Amniotic epithelial cell (primary cell): ENCODE results near the gene B3GALT5.
A peak's percentile ranks its signal among the peaks of the same experiment; 100 is the strongest.

Experiments
- DNase-seq: peaks from one replicate; pipeline ENCODE4 v3.0.0-alpha.2; 2010; ENCODE audit warnings: low read depth

B3GALT5 gene

DNA sequence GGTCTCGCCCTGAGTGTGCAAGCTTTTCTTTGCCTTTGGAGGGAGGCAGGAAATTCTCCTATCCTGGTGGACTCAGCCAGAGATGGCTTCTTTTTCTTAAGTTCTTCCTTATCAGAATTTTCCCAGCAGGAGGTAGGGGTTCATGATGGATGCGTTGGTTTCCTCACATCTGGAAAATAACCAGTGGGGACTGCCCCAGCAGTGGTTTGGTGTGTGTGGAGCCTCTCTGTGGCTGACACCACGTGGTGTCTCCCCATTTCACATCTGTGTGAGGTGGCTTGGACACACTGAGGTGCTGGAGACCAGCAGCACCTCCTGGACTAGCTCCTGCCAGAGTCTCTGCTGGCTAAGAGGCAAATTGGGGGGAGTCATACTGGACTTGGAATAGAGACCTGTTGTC lies 32.6 kb downstream of the B3GALT5 start:
- DNase-seq, result peak; percentile 22

GRCh38 chr21:39647476-39647875 lies 34.7 kb downstream of the B3GALT5 start:
- DNase-seq, result peak; percentile 90

GRCh38 chr21:39648879-39649278 lies 36.1 kb downstream of the B3GALT5 start:
- no peak for DNase-seq

DNA sequence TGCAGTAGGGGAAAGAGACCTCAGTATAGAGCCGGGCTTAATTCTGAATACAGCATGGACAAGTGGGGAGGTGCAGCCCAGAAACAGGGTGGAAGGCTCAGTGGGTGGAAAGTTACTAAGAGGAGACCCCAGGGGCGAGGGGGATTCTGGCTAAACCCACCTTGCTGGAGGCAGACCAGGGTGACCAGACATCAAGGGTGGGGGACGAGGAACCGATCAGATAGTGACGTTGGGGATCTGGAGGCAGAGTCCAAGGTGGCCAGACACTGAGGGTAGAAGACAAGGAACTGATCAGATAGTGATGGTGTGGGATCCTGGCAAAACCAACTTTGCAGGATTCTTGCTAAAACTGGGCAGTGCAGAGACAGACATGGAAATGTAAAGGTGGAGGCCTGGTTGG lies 36.8 kb downstream of the B3GALT5 start:
- no peak for DNase-seq

DNA sequence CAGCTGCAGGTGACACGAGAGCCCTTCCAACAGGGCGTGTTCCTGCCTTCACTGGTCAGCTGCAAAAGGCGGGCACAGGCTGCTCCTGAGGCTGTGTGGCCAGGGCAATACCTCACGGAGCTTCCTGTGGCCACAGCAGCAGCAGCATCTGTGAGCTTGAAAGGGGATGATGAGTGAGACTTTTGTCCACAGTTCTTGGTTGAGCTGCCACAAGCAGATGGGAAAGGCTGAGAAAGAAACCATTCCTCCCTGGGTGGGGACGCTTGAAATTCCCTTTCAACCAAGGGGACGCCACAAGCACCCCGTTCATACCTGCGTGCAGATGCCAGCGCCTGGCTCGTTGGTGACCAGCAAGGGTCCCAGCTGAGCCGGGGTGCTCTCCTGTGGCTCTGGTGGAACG lies 37.6 kb downstream of the B3GALT5 start:
- DNase-seq, result no peak

- no peak for DNase-seq
These were observed 38.1 kb downstream of the B3GALT5 start for GRCh38 chr21:39650801-39651200.

GRCh38 chr21:39651206-39651605 lies 38.5 kb downstream of the B3GALT5 start:
- DNase-seq, result peak; percentile 22

DNA sequence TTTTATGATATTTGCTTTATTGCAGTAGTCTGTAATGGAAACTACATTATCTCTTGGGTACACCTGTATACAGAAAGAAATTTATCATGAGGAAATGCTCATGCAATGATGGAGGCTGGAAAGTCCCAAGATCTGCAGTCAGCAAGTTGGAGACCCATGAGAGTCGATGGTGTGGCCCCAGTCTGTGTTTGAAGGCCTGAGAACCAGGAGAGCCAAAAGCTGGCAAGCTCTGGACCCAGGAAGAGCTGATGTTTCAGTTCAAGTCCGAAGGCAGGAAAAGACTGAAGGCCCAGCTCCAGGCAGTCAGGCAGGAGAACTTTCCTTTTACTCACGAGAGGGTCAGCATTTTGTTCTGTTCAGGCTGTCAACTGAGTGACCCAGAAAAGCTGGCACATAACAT lies 42.2 kb downstream of the B3GALT5 start:
- no peak for DNase-seq

DNA sequence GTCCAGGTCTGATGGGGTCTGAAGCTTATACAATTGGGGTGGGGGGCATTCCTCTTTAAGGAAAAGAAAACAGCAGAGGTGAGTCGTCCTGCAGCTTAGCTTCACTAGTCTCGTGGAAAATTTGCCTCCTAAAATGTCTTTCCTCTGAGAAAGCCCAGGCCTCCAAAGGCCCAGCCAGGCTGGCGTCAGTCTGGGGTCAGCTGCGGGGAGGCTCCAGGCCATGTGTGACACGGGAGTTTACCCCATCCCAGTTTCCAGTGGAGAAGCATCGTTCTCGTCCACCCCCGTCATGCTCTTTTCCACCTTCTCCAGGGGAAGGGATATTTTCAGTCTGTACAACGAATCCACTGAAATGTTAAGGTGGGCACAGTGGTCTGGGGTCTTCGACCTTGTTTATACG lies 42.8 kb downstream of the B3GALT5 start:
- DNase-seq, result no peak

DNA sequence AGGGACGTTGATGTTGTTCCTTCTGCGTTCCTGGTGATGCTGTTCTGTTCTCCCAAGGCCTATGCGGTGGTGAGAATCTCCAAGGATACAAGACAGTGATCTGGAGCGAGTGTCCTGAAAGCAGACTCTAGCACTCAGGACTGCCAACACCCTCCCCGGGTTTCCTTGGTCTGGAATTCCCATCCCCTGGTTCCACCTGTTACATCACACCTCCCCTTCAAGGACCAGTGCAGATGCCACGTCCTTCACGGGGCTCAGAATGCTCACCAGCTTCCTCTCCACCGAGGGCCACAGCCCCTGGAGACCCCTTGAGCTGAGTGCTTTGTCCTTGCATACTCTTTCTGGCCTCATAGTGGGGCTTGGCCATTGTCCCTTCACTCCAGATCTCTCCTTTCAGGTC lies 43.5 kb downstream of the B3GALT5 start:
- no peak for DNase-seq

- DNase-seq, result no peak
These were observed 44.5 kb downstream of the B3GALT5 start for GRCh38 chr21:39657091-39657689.

DNA sequence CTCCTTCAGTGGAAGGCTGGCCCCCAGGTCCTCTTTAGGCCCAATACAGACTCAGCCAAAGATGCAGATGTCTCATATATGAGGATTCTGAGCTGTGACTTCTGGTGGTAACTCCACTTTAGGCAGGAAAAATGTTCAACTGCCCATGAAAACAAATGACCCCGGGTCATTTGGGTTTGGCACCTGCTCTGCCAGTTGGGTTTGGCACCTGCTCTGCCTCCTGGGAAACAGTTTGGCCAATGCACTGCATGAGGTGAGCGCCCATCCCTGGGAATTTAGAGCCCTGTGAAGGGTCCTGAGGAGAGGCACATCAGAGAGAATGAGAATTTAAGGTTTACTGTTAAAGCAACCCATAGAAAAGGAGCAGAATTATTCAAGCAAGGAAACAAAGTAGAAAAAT lies 45.3 kb downstream of the B3GALT5 start:
- no peak for DNase-seq

DNA sequence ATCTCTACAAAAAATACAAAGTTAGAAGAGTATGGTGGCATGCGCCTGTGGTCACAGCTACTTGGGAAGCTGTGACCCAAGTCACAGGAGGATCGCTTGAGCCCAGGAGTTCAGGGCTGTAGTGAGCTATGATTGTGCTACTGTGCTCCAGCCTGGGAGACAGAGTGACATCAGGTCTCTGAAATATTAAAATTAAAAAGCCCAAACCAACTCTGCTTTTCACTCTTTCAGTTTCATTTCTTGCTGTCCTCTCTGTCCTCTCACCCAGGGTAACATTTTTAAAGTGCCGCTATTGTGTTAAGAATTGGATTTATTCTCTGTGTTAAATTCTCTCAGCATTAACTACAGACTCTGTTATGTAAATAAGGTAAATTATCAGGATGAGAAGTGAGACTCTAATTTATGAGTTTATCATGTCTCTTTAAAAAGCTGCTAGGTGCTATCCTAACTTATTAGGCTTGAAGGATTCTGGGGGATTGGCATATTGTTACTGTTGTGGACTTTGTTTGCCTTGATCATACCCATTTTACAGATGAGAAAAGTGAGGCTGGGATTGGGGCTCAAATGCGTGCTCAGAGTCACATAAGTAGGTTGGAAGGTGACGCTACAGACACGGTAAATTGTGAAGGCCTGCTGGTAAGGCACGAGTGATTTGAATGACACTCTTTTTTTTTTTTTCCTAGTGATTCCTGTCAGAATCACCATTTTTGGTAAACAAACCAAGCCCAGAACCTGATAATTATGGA lies 46.5 kb downstream of the B3GALT5 start:
- DNase-seq, result no peak

- DNase-seq, result peak; percentile 95
These were observed 47.6 kb downstream of the B3GALT5 start for GRCh38 chr21:39660191-39660980.

GRCh38 chr21:39661121-39661520 lies 48.4 kb downstream of the B3GALT5 start:
- no peak for DNase-seq

DNA sequence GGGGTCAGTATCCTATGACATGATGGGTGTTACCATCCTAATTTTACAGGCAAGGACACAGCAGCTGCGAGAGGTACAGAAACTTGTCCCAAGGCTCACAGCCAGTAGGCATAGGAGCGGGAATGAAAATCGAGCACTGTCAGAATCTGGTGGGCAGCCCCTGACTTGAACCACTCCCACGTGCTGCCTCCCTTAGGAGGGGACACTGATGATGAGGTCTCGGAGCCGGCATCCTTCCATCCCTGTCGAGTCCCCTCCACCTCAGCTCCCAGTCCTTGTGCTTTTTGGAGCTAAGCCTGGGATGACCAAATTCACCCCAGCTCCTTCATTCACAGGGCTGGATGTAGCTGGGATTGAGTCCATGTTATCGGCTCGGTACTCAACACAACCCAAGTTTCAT lies 49.0 kb downstream of the B3GALT5 start:
- no peak for DNase-seq

- DNase-seq, result no peak
These were observed 49.7 kb downstream of the B3GALT5 start for GRCh38 chr21:39662411-39662953.

DNA sequence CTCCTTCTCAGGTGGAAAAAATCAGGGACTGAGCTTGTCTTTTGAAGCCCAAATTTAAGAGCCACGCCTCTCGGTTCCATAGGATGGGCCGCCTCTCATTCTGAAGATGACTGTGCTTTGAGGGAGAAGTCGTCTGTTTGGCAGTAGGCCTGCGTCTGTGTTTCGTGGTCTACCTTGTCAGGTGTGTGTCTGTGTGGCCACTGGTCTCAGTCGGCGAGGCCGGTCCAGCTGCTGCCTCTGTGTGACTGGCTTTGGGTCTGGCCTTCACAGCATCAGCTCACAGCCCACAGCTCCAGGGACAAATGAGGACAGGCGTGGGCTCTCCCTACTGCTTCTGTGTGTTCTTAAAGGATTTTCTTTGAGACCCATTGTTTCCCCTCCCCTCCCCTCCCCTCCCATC lies 50.3 kb downstream of the B3GALT5 start:
- no peak for DNase-seq

DNA sequence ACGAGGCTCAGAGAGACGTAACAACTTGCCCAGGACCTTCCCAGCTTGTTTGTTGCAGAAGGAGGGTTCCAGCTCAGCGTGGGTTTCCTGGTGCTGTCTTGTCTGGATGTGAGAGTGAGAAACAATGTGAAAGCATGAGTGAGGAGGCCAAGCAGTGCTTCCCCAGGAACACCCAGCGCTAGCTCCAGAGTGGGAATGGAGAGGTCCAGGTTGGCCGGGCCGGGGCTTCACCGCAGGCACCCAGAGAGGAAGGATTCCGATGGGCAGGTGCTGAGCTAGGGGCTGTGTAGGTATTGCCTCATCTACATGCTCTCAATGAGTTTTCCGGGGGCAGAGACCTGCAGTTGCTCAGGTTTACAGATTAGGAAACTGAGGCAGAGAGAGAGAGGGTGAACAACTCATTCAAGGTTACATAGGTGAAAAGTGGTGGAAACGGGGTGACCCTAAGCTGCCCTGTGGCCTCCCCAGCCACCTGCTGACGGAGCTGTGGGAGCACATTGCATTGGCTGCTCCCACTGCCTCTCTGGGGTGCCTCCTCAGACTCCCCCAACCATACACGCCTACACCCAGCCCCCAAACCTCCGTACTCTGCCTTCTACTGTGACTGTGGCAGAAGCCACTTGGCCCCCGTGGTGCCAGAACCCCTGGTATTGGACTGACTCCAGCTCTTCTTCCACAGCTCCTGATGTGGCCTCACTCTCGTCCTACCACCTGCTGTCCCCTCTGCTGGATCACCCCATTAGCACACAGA lies 51.2 kb downstream of the B3GALT5 start:
- DNase-seq, result no peak

DNA sequence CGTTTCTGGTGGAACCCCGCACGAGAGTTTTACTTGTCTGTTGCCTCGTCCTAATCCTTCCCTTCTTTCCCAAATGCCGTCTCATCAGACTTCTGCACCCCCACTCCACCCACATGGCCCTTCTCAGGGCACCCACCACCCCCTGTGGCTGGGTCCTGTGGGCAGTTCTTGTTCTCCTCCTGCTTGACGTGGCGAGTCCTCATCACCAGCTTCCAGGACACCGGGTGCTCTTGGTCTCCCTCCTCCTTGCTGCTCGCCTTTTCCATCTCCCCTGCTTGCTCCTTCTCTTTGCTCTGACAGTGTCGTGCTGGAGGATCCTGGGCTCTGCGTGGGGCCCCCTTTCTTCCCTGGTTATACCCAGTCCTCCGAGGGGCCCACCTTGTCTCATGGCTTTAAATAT lies 51.8 kb downstream of the B3GALT5 start:
- DNase-seq, result no peak

DNA sequence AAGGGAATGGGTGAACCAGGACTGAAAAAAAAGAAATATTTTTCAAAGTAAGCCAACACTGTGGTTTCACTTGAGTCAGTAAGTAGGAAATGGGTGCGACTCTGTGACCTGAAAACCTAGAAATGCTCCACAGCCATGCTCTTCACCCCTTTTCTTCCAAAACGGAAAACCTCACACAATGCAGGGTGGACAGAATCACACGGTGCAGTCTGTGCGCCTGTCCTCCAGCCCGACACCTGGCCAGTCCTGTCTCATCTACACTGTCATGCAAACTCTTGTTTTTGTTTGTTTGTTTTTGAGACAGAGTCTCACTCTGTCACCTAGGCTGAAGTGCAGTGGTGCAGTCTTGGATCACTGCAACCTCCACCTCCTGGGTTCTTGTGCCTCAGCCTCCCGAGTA lies 53.3 kb downstream of the B3GALT5 start:
- no peak for DNase-seq

- DNase-seq, result no peak
These were observed 54.1 kb downstream of the B3GALT5 start for GRCh38 chr21:39666681-39667315.
